K562 treated with DMSO at 1 percent for 24 hours (cell line): ENCODE data around the gene RPN1. TPM values are rescaled to one million over a fixed set of nuclear protein-coding genes. Genes with fewer than 3 reads are reported as not detected.

Source experiments
- total RNA-seq: library from RNA; unstranded; fragments of 300-600 nt; gene quantifications from 2 replicates; pipeline ENCODE4 v1.2.3, GENCODE V29; 2022; ENCODE audit warnings: low read depth; ENCODE audit not compliant: insufficient read depth

The RPN1 gene
- 147 and 148 TPM in 2 replicates for total RNA-seq

GRCh38 chr3:128650096-128651050, at the start of gene RPN1:
RPN1 (minus strand) TSS chr3:128650818; CDS start chr3:128650800, 18 bp downstream.

Other genes starting within 250 kb of the RPN1 start
- not detected in 2 replicates for gene DNAJB8, start 183.9 kb downstream of the RPN1 start, total RNA-seq
- gene GATA2, start 157.6 kb downstream of the RPN1 start, total RNA-seq = 192 and 210 TPM in 2 replicates
- gene RAB7A, start 75.4 kb upstream of the RPN1 start, total RNA-seq = 137 and 141 TPM in 2 replicates
- gene ACAD9, start 228.8 kb upstream of the RPN1 start, total RNA-seq = 16.9 and 19.3 TPM in 2 replicates